Mucosa of descending colon (tissue), 3 donors: ENCODE measurements around the gene PSMD2. TPM values are rescaled to one million over a fixed set of nuclear protein-coding genes. Genes with fewer than 3 reads are reported as not detected.
A peak's percentile ranks its signal among the peaks of the same experiment; 100 is the strongest.

ENCODE experiments used
- ATAC-seq: fragments of 200-7000 bp; cut with Tn5 transposase; one replicate; pipeline ENCODE4 v1.9.1; 2020; ENCODE audit warnings: mild to moderate bottlenecking, moderate library complexity
- DNase-seq, 3 donors: peaks; one replicate each; pipeline ENCODE4 v3.0.0-alpha.2; 2020
- H3K36me3 ChIP-seq: fragments of 200-600 bp; one replicate; pipeline ENCODE4 v1.8.0; 2021; ENCODE audit warnings: low read depth, mild to moderate bottlenecking
- H3K4me1 ChIP-seq: fragments of 200-600 bp; one replicate; pipeline ENCODE4 v1.8.0; 2021; ENCODE audit warnings: low read depth, mild to moderate bottlenecking
- H3K4me3 ChIP-seq: fragments of 200-600 bp; one replicate; pipeline ENCODE4 v1.8.0; 2021; ENCODE audit warnings: mild to moderate bottlenecking
- H3K9me3 ChIP-seq: fragments of 200-600 bp; one replicate; pipeline ENCODE4 v1.8.0; 2021; ENCODE audit warnings: mild to moderate bottlenecking
- CTCF ChIP-seq: fragments of 200-600 bp; IDR thresholded peaks from one replicate; pipeline ENCODE4 v1.8.0; 2022; ENCODE audit warnings: antibody characterized with exemption, mild to moderate bottlenecking
- intact Hi-C, 2 donors: fragments of 100-400 bp; cut with DNase I in 1 of 2; cut with micrococcal nuclease in 1 of 2; formaldehyde crosslinking; loops; one replicate each; pipeline versions ENCODE4 v1.11.0 to v1.11.1; 2022; cut with DNase I, micrococcal nuclease
- total RNA-seq, 3 donors: library from RNA; stranded (reverse); fragmentation: NEBNext Ultra II Directional in 2 of 3; extraction: Animal tissue kit (Norgen Biotek cat#: 25700) in 2 of 3; gene quantifications; one replicate each; pipeline versions ENCODE4 v1.2.1 to v1.2.4, GENCODE V29; 2021 to 2023
- donor health status: DM: no; HTN: no; CAD: no; lungs with moderate emphysema.
- donor health status: DM: no; HTN: no; CAD: no.
- donor health status: DM: no; HTN: yes; CAD: no.

PSMD2 gene
- total RNA-seq, 3 donors from 2014 or later, result 160 to 223 (median 176) TPM

DNA sequence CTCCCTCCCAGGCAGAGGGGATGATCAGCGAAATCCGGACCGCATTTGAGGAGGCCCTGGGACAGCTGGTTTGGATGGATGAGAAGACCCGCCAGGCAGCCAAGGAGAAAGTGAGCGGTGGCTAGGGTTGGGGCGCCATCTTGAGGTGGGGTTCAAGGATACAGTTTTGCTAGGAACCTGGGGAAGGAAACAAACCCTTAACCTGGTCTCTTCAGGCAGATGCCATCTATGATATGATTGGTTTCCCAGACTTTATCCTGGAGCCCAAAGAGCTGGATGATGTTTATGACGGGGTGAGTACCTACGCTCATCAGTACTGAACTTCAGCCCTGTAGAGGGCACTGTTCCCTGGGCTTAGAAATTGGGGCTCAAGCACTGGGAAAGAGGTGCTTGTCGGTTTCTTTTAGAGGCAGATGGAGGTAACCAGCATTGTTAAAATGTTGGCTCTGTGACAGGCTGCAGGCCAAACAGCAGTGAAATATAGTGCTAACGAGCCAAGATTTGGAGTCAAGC, 9.6 kb upstream of the PSMD2 start:
- Histone ChIP-seq H3K36me3 (no peaks in the 10 kb centered on the region), H3K4me3 (no peak overlapping the region), H3K4me1 (no peaks in the 10 kb centered on the region), H3K9me3 (no peaks in the 10 kb centered on the region)
- intact Hi-C loops, result loop anchor here in 1 of 2 donors (10.0 kb wide), 1 partner anchor 395 kb away; no protein-coding TSS in a partner anchor
- ATAC-seq (peak; percentile 73), DNase-seq (peak in 2 of 3 donors; percentile 56 to 73)
- TF ChIP-seq CTCF, result peak; percentile 28

- Histone ChIP-seq H3K4me3 (no peak overlapping the region), H3K4me1 (no peaks in the 10 kb centered on the region), H3K9me3 (no peaks in the 10 kb centered on the region), H3K36me3 (no peaks in the 10 kb centered on the region)
- TF ChIP-seq CTCF, result no peak
- ATAC-seq, result no peak
- no peak for DNase-seq
- intact Hi-C loops, result no loop called here
Observed at GRCh38 chr3:184290331-184290730, 8.7 kb upstream of the PSMD2 start.

DNA sequence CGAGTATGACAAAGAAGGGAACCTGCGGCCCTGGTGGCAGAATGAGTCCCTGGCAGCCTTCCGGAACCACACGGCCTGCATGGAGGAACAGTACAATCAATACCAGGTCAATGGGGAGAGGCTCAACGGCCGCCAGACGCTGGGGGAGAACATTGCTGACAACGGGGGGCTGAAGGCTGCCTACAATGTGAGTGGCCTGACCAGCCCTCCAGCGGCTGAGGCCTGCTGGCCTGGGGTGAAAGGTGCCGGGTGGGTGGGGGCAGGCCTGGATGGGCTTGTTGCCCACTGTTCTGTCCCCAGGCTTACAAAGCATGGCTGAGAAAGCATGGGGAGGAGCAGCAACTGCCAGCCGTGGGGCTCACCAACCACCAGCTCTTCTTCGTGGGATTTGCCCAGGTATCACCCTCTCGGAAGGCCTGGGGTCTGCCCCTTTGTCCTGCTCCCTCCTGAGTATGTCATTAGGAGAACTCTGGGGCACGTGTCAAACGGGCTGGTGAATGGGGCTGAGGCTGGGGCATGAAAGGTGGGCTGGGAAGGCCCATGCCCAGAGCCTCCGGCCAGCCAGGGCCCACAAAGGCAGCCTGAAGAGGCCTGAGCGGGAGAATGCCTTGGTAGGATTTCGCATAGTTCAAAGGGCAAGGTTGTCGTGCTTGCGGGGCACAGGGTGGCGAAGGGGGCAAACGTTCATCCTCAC, 7.8 kb upstream of the PSMD2 start:
- H3K36me3 ChIP-seq, result no peaks in the 10 kb centered on the region
- H3K9me3 ChIP-seq, result no peaks in the 10 kb centered on the region
- TF ChIP-seq CTCF, result no peak
- H3K4me1 ChIP-seq, result no peaks in the 10 kb centered on the region
- DNase-seq (no peak), ATAC-seq (no peak)
- H3K4me3 ChIP-seq, result no peak overlapping the region
- intact Hi-C loops, result no loop called here

- no peak for TF ChIP-seq CTCF
- Histone ChIP-seq H3K36me3 (no peaks in the 10 kb centered on the region), H3K9me3 (no peaks in the 10 kb centered on the region), H3K4me3 (no peak overlapping the region), H3K4me1 (peaks cover under 1% of the 10 kb centered on the region)
- no peak for ATAC-seq
- DNase-seq, result no peak
- intact Hi-C loops, result no loop called here
Observed at GRCh38 chr3:184291738-184292445, 7.1 kb upstream of the PSMD2 start.

GRCh38 chr3:184295771-184296170, 3.3 kb upstream of the PSMD2 start:
- no peak overlapping the region for H3K4me3 ChIP-seq
- intact Hi-C loops, result no loop called here
- H3K36me3 ChIP-seq, result no peaks in the 10 kb centered on the region
- DNase-seq (peak in 1 of 3 donors; percentile 25), ATAC-seq (no peak)
- H3K9me3 ChIP-seq, result no peaks in the 10 kb centered on the region
- no peak for TF ChIP-seq CTCF
- H3K4me1 ChIP-seq, result peaks cover 11% of the 10 kb centered on the region
